ENCODE measurements around the gene TP53RK. TPM values are rescaled to one million over a fixed set of nuclear protein-coding genes. Genes with fewer than 3 reads are reported as not detected.

Gene TP53RK
- total and polyA plus RNA-seq, 5 donors from 2014 or later, result 6.6 to 23.6 (median 18.0) TPM

GRCh38 chr20:46638134-46638897 is 50.9 kb downstream of the TP53RK start:
- Mint-ChIP-seq H3K36me3 (no peaks in the 10 kb centered on the region), H3K4me3 (no peak overlapping the region), H3K27me3 (peaks cover 37% of the 10 kb centered on the region), H3K9me3 (peaks cover 0 to 2% (median 0%) of the 10 kb centered on the region in 7 donors), H3K27ac (no peak overlapping the region), H3K4me1 (no peaks in the 10 kb centered on the region)
- ATAC-seq (ENCODE audit: low read depth in 2 of 2) (no peak), DNase-seq (no peak)
- H3K9me3 ChIP-seq (ENCODE audit: control insufficient read depth in 2 of 2, low read length in 2 of 2), result no peaks in the 10 kb centered on the region
- H3K36me3 ChIP-seq (ENCODE audit: control insufficient read depth, insufficient read depth, low read length), result no peaks in the 10 kb centered on the region
- H3K27me3 ChIP-seq (ENCODE audit: control insufficient read depth, insufficient read depth, low read length), result no peaks in the 10 kb centered on the region
- H3K4me3 ChIP-seq (ENCODE audit: low read depth, low read length), result no peak overlapping the region
- H3K4me1 ChIP-seq (ENCODE audit: control insufficient read depth, insufficient read depth, low read length, poor library complexity, severe bottlenecking), result no peaks in the 10 kb centered on the region
- no peak overlapping the region for H3K27ac ChIP-seq (ENCODE audit: insufficient read depth, low read length, poor library complexity, severe bottlenecking)

DNA sequence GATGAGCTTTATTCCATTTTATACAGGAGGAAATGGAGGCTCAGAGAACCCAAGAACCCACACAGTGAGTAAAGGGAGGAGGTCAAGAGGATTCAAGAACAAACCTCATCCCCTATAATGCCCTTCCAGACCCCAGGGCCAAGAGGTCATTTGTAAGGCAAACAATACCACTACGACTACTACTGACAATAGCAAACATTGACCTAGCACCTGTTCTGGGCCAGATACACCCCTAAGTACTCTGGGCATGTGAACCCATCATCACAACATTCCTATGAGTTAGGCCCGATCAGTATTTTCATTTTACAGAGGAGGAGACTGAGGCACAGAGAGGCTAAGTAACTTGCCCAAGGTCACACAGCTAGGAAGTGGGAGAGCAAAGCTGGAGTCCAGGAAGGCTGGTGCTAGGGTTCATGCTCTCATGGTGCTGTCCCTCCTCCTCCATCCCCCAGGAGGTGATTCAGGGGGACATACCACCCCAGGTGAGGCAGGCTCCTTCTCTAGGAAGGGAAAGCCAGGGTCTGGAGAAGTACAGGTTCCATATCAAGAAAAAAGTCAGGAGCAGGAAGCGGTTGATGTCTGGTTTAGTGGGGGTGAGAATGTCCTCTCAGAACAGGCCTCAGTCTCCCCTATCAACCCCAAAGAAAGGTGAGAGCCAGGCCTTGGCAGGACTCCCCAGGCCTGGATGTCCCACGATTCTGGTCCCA is 51.7 kb downstream of the TP53RK start:
- Mint-ChIP-seq H3K4me1 (no peaks in the 10 kb centered on the region), H3K27ac (no peak overlapping the region), H3K36me3 (no peaks in the 10 kb centered on the region), H3K27me3 (peaks cover 37% of the 10 kb centered on the region), H3K4me3 (no peak overlapping the region), H3K9me3 (peaks cover 0 to 2% (median 0%) of the 10 kb centered on the region in 7 donors)
- Histone ChIP-seq H3K27me3 (ENCODE audit: control insufficient read depth, insufficient read depth, low read length) (no peaks in the 10 kb centered on the region), H3K4me3 (ENCODE audit: low read depth, low read length) (no peak overlapping the region), H3K9me3 (ENCODE audit: control insufficient read depth in 2 of 2, low read length in 2 of 2) (no peaks in the 10 kb centered on the region), H3K4me1 (ENCODE audit: control insufficient read depth, insufficient read depth, low read length, poor library complexity, severe bottlenecking) (no peaks in the 10 kb centered on the region), H3K27ac (ENCODE audit: insufficient read depth, low read length, poor library complexity, severe bottlenecking) (no peak overlapping the region), H3K36me3 (ENCODE audit: control insufficient read depth, insufficient read depth, low read length) (no peaks in the 10 kb centered on the region)
- ATAC-seq (ENCODE audit: low read depth in 2 of 2) (no peak), DNase-seq (no peak)

DNA sequence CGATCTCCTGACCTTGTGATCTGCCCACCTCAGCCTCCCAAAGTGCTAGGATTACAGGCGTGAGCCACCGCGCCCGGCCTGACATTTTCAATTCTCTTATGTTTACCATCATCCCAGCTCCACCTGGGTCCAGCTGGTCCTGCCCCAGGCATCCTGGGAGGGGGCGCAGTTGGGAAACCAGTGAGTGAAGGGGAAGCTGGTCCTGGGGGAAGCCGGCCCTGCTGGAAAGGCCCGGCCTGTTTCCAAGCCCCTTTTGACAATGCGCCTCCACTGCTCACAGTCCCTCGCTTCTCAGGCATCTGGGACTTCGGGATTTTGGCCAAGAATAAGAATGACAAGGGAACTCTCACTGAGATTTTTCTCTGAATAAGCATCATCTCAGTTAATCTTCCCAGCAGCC is 52.2 kb downstream of the TP53RK start:
- Mint-ChIP-seq H3K4me1 (no peaks in the 10 kb centered on the region), H3K4me3 (no peak overlapping the region), H3K27ac (no peak overlapping the region), H3K9me3 (peaks cover 0 to 2% (median 0%) of the 10 kb centered on the region in 7 donors), H3K27me3 (peaks cover 31% of the 10 kb centered on the region), H3K36me3 (no peaks in the 10 kb centered on the region)
- no peak overlapping the region for H3K4me3 ChIP-seq (ENCODE audit: low read depth, low read length)
- no peak overlapping the region for H3K27ac ChIP-seq (ENCODE audit: insufficient read depth, low read length, poor library complexity, severe bottlenecking)
- no peaks in the 10 kb centered on the region for H3K27me3 ChIP-seq (ENCODE audit: control insufficient read depth, insufficient read depth, low read length)
- ATAC-seq (ENCODE audit: low read depth in 2 of 2), result no peak
- H3K9me3 ChIP-seq (ENCODE audit: control insufficient read depth in 2 of 2, low read length in 2 of 2), result no peaks in the 10 kb centered on the region
- no peak for DNase-seq
- H3K36me3 ChIP-seq (ENCODE audit: control insufficient read depth, insufficient read depth, low read length), result no peaks in the 10 kb centered on the region
- no peaks in the 10 kb centered on the region for H3K4me1 ChIP-seq (ENCODE audit: control insufficient read depth, insufficient read depth, low read length, poor library complexity, severe bottlenecking)

- H3K4me3 Mint-ChIP-seq, result no peak overlapping the region
- Histone ChIP-seq H3K27me3 (ENCODE audit: control insufficient read depth, insufficient read depth, low read length) (no peaks in the 10 kb centered on the region), H3K36me3 (ENCODE audit: control insufficient read depth, insufficient read depth, low read length) (no peaks in the 10 kb centered on the region), H3K4me1 (ENCODE audit: control insufficient read depth, insufficient read depth, low read length, poor library complexity, severe bottlenecking) (no peaks in the 10 kb centered on the region), H3K27ac (ENCODE audit: insufficient read depth, low read length, poor library complexity, severe bottlenecking) (no peak overlapping the region), H3K9me3 (ENCODE audit: control insufficient read depth in 2 of 2, low read length in 2 of 2) (no peaks in the 10 kb centered on the region), H3K4me3 (ENCODE audit: low read depth, low read length) (no peak overlapping the region)
- ATAC-seq (ENCODE audit: low read depth in 2 of 2) (no peak), DNase-seq (no peak)
- no peaks in the 10 kb centered on the region for H3K36me3 Mint-ChIP-seq
- H3K9me3 Mint-ChIP-seq, result no peaks in the 10 kb centered on the region
- H3K4me1 Mint-ChIP-seq, result no peaks in the 10 kb centered on the region
- peaks cover 26% of the 10 kb centered on the region for H3K27me3 Mint-ChIP-seq
- no peak overlapping the region for H3K27ac Mint-ChIP-seq
Observed at GRCh38 chr20:46636514-46636913, 52.7 kb downstream of the TP53RK start.

DNA sequence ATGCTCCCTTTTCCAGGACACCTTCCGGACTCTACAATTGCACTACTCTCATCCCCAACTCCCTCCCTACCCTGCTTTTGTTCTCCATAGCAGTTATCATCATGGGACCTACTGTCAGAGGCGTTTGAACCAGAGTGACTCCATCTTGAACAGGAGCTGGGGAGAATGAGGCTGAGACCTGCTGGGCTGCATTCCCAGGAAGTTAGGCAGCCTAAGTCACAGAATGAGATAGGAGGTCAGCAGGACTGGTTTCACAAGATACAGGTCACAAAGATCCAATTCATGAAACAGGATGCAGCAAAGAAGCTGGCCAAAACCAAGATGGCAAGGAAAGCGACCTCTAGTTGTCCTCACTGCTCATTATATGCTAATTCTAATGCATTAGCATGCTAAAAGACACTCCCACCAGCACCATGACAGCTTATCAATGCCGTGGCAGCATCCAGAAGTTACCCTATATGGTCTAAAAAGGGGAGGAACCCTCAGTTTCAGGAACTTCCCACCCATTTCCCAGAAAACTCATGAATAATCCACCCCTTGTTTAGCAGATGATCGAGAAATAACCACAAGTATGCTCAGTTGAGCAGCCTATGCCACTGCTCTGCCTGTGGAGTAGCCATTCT is 53.6 kb downstream of the TP53RK start:
- Mint-ChIP-seq H3K36me3 (no peaks in the 10 kb centered on the region), H3K9me3 (no peaks in the 10 kb centered on the region), H3K4me3 (no peak overlapping the region), H3K27me3 (peaks cover 20% of the 10 kb centered on the region), H3K27ac (peak overlapping the region in 1 of 3 donors; percentile 30), H3K4me1 (no peaks in the 10 kb centered on the region)
- no peak for ATAC-seq (ENCODE audit: low read depth in 2 of 2)
- Histone ChIP-seq H3K27ac (ENCODE audit: insufficient read depth, low read length, poor library complexity, severe bottlenecking) (no peak overlapping the region), H3K36me3 (ENCODE audit: control insufficient read depth, insufficient read depth, low read length) (no peaks in the 10 kb centered on the region), H3K4me3 (ENCODE audit: low read depth, low read length) (no peak overlapping the region), H3K9me3 (ENCODE audit: control insufficient read depth in 2 of 2, low read length in 2 of 2) (no peaks in the 10 kb centered on the region), H3K27me3 (ENCODE audit: control insufficient read depth, insufficient read depth, low read length) (no peaks in the 10 kb centered on the region), H3K4me1 (ENCODE audit: control insufficient read depth, insufficient read depth, low read length, poor library complexity, severe bottlenecking) (no peaks in the 10 kb centered on the region)
- peak in 1 of 3 donors; percentile 5 for DNase-seq

DNA sequence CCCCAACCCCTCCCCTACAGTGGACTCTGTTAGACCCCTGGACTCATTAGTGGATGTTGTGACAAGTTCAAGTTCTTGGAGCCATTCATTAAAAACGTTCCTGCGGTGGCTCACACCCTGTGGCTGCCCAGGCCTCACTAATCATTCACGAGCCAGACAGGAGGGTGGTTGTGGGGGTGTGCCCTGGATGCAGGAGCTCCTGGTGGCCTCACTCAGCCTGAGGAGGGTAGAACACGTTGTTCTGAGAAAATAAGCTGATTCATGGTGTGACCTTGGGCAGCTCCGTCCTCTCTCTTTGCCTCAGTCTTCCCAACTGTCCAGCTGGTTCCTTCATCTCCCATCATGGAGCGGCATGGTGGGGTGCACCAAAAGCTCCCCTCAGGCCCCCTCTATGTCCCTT is 54.7 kb downstream of the TP53RK start:
- H3K27me3 Mint-ChIP-seq, result peaks cover 29% of the 10 kb centered on the region
- no peak overlapping the region for H3K4me3 ChIP-seq (ENCODE audit: low read depth, low read length)
- no peaks in the 10 kb centered on the region for H3K4me1 ChIP-seq (ENCODE audit: control insufficient read depth, insufficient read depth, low read length, poor library complexity, severe bottlenecking)
- DNase-seq (no peak), ATAC-seq (ENCODE audit: low read depth in 2 of 2) (no peak)
- peaks cover 0 to 5% (median 0%) of the 10 kb centered on the region in 7 donors for H3K9me3 Mint-ChIP-seq
- H3K27ac ChIP-seq (ENCODE audit: insufficient read depth, low read length, poor library complexity, severe bottlenecking), result no peak overlapping the region
- H3K36me3 Mint-ChIP-seq, result no peaks in the 10 kb centered on the region
- H3K36me3 ChIP-seq (ENCODE audit: control insufficient read depth, insufficient read depth, low read length), result no peaks in the 10 kb centered on the region
- peaks cover 0 to 4% of the 10 kb centered on the region in 2 experiments for H3K9me3 ChIP-seq (ENCODE audit: control insufficient read depth in 2 of 2, low read length in 2 of 2)
- H3K27me3 ChIP-seq (ENCODE audit: control insufficient read depth, insufficient read depth, low read length), result peaks cover 5% of the 10 kb centered on the region
- no peaks in the 10 kb centered on the region for H3K4me1 Mint-ChIP-seq
- H3K27ac Mint-ChIP-seq, result no peak overlapping the region
- H3K4me3 Mint-ChIP-seq, result no peak overlapping the region

Measured in CD4-positive, CD25-positive, alpha-beta regulatory T cell (primary cell).